Coronary artery (tissue), 2 donors: ENCODE data around the gene MRC1.

Experiments
- DNase-seq: peaks from one replicate; pipeline ENCODE4 v3.0.0-alpha.2; 2017; ENCODE audit warnings: low spot score
- H3K27ac ChIP-seq, 2 donors: fragments of 200-600 bp; sonication (generic); one replicate each; pipeline ENCODE4 v1.5.1; 2016 to 2019
- H3K4me3 ChIP-seq: fragments of 200-600 bp; sonication (generic); 2 replicates; pipeline ENCODE4 v1.5.1; 2016; ENCODE audit warnings: mild to moderate bottlenecking, moderate library complexity
- CTCF ChIP-seq: fragments of 200-600 bp; sonication (generic); IDR thresholded peaks from one replicate; pipeline ENCODE4 v1.5.1; 2019; ENCODE audit warnings: antibody characterized with exemption

MRC1 gene

GRCh38 chr10:17857040-17857439, 47.9 kb downstream of the MRC1 start:
- TF ChIP-seq CTCF = no peak
- Histone ChIP-seq H3K4me3 (no peak overlapping the region), H3K27ac (no peak overlapping the region)
- no peak for DNase-seq

- no peak overlapping the region for H3K27ac ChIP-seq
- no peak for TF ChIP-seq CTCF
- H3K4me3 ChIP-seq = no peak overlapping the region
- DNase-seq = no peak
Observed at GRCh38 chr10:17859492-17860156, 50.5 kb downstream of the MRC1 start.

GRCh38 chr10:17861760-17862159, 52.6 kb downstream of the MRC1 start:
- DNase-seq = no peak
- TF ChIP-seq CTCF = no peak
- Histone ChIP-seq H3K4me3 (no peak overlapping the region), H3K27ac (no peak overlapping the region)

- no peak overlapping the region for H3K4me3 ChIP-seq
- no peak overlapping the region for H3K27ac ChIP-seq
- TF ChIP-seq CTCF = no peak
- DNase-seq = no peak
Observed at GRCh38 chr10:17865351-17865750, 56.2 kb downstream of the MRC1 start.

- H3K4me3 ChIP-seq = no peak overlapping the region
- DNase-seq = no peak
- no peak overlapping the region for H3K27ac ChIP-seq
- TF ChIP-seq CTCF = no peak
Observed at GRCh38 chr10:17866346-17866745, 57.2 kb downstream of the MRC1 start.

- DNase-seq = no peak
- no peak for TF ChIP-seq CTCF
- H3K4me3 ChIP-seq = no peak overlapping the region
- H3K27ac ChIP-seq = no peak overlapping the region
Observed at GRCh38 chr10:17867056-17867455, 57.9 kb downstream of the MRC1 start.

- TF ChIP-seq CTCF = no peak
- Histone ChIP-seq H3K4me3 (no peak overlapping the region), H3K27ac (no peak overlapping the region)
- no peak for DNase-seq
Observed at GRCh38 chr10:17871036-17871435, 61.9 kb downstream of the MRC1 start.
